Measurements from ENCODE around the gene KIAA1549.

KIAA1549 gene

GRCh38 chr7:138880881-138881578 lies 100.2 kb downstream of the KIAA1549 start:
- DNase-seq, result no peak

GRCh38 chr7:138879356-138879755 lies 101.8 kb downstream of the KIAA1549 start:
- DNase-seq, result no peak

- no peak for DNase-seq
Observed at GRCh38 chr7:138878856-138879255, 102.3 kb downstream of the KIAA1549 start.

- DNase-seq, result no peak
Observed at GRCh38 chr7:138878051-138878450, 103.1 kb downstream of the KIAA1549 start.

- DNase-seq, result no peak
Observed at GRCh38 chr7:138876326-138876725, 104.9 kb downstream of the KIAA1549 start.

GRCh38 chr7:138875794-138876193 lies 105.4 kb downstream of the KIAA1549 start:
- DNase-seq, result peak; percentile 36

- no peak for DNase-seq
Observed at GRCh38 chr7:138873220-138873892, 107.8 kb downstream of the KIAA1549 start.

- no peak for DNase-seq
Observed at GRCh38 chr7:138872576-138872975, 108.6 kb downstream of the KIAA1549 start.

- DNase-seq, result no peak
Observed at GRCh38 chr7:138871814-138872090, 109.4 kb downstream of the KIAA1549 start.

- no peak for DNase-seq
Observed at GRCh38 chr7:138871065-138871813, 110.0 kb downstream of the KIAA1549 start.

- no peak for DNase-seq
Observed at GRCh38 chr7:138869353-138869752, 111.8 kb downstream of the KIAA1549 start.

- DNase-seq, result no peak
Observed at GRCh38 chr7:138868711-138869110, 112.5 kb downstream of the KIAA1549 start.

- no peak for DNase-seq
Observed at GRCh38 chr7:138867744-138868143, 113.4 kb downstream of the KIAA1549 start.

GRCh38 chr7:138866353-138866752 lies 114.8 kb downstream of the KIAA1549 start:
- DNase-seq, result no peak

GRCh38 chr7:138865843-138866242 lies 115.3 kb downstream of the KIAA1549 start:
- DNase-seq, result peak; percentile 44

- no peak for DNase-seq
Observed at GRCh38 chr7:138864667-138865066, 116.5 kb downstream of the KIAA1549 start.

GRCh38 chr7:138863931-138864330 lies 117.3 kb downstream of the KIAA1549 start:
- DNase-seq, result no peak

- DNase-seq, result no peak
Observed at GRCh38 chr7:138861051-138861450, 120.1 kb downstream of the KIAA1549 start.

GRCh38 chr7:138857728-138858127 lies 123.5 kb downstream of the KIAA1549 start:
- DNase-seq, result no peak

- no peak for DNase-seq
Observed at GRCh38 chr7:138854115-138854645, 127.0 kb downstream of the KIAA1549 start.

- DNase-seq, result no peak
Observed at GRCh38 chr7:138853448-138853847, 127.7 kb downstream of the KIAA1549 start.

GRCh38 chr7:138852469-138852868 lies 128.7 kb downstream of the KIAA1549 start:
- no peak for DNase-seq

- DNase-seq, result no peak
Observed at GRCh38 chr7:138849701-138850100, 131.5 kb downstream of the KIAA1549 start.
